ENCODE results near the gene CCDC149.

DNA sequence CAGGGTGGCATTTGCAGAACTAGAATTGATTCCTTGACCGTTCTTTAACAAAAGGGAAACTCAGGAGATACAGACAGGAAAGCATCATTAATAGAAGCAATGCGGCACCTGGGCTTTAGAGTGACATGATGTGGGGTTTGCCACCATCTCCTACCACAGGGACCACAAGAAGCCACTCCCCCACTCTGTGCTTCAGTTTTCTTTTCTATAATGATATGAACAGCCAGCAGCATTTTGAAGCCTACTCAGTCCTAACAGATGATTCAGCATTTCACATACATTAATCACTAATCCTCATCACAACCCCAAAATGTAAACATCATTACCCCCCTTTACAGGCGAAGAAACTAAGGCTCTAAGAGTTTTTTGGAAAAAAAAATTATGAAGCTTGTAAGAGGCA lies 22.9 kb downstream of the CCDC149 start:
- no peak for TF ChIP-seq POLR2A (IDR thresholded peaks at IDR 0.05)
- TF ChIP-seq, protein P1, sequence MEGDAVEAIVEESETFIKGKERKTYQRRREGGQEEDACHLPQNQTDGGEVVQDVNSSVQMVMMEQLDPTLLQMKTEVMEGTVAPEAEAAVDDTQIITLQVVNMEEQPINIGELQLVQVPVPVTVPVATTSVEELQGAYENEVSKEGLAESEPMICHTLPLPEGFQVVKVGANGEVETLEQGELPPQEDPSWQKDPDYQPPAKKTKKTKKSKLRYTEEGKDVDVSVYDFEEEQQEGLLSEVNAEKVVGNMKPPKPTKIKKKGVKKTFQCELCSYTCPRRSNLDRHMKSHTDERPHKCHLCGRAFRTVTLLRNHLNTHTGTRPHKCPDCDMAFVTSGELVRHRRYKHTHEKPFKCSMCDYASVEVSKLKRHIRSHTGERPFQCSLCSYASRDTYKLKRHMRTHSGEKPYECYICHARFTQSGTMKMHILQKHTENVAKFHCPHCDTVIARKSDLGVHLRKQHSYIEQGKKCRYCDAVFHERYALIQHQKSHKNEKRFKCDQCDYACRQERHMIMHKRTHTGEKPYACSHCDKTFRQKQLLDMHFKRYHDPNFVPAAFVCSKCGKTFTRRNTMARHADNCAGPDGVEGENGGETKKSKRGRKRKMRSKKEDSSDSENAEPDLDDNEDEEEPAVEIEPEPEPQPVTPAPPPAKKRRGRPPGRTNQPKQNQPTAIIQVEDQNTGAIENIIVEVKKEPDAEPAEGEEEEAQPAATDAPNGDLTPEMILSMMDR (IDR thresholded peaks at IDR 0.05), result no peak

All from heart left ventricle (tissue), 13 donors.